DND-41 (cell line): ENCODE results near the gene ACSF3.

Source experiments
- ATAC-seq: fragments of 200-7000 bp; cut with Tn5 transposase; 3 replicates; pipeline ENCODE4 v1.9.1; 2021; ENCODE audit warnings: low read depth; ENCODE audit not compliant: insufficient read depth
- DNase-seq: peaks from one replicate; pipeline ENCODE4 v3.0.0-alpha.2; 2020
- H2AFZ ChIP-seq: 2 replicates; pipeline ENCODE4 v1.6.0; 2012; ENCODE audit warnings: low read depth, low read length
- H3K27ac ChIP-seq: 2 replicates; pipeline ENCODE4 v1.5.1; 2012; ENCODE audit warnings: low read length, inconsistent platforms
- H3K27me3 ChIP-seq: fragments of 200-600 bp; sonication (generic); 2 replicates; pipeline ENCODE4 v1.6.0; 2012; ENCODE audit warnings: low read length, mild to moderate bottlenecking, inconsistent platforms; ENCODE audit not compliant: insufficient read depth, poor library complexity
- H3K36me3 ChIP-seq: 2 replicates; pipeline ENCODE4 v1.5.1; 2012; ENCODE audit warnings: low read length, inconsistent platforms; ENCODE audit not compliant: insufficient read depth
- H3K4me1 ChIP-seq: 2 replicates; pipeline ENCODE4 v1.5.1; 2012; ENCODE audit warnings: mild to moderate bottlenecking, low read length; ENCODE audit not compliant: insufficient read depth
- H3K4me2 ChIP-seq: 2 replicates; pipeline ENCODE4 v1.6.0; 2012; ENCODE audit warnings: mild to moderate bottlenecking, moderate library complexity, low read length, inconsistent platforms; ENCODE audit not compliant: insufficient read depth
- H3K4me3 ChIP-seq, 2 experiments: fragments of 200-600 bp in 1 of 2; shearing (Covaris generic) in 1 of 2; 2 replicates each; pipeline ENCODE4 v1.5.1; 2012 to 2016; ENCODE audit warnings: inconsistent platforms in 2 of 2, low read length in 2 of 2, mild to moderate bottlenecking in 2 of 2, low read depth in 1 of 2, moderate library complexity in 1 of 2
- H3K79me2 ChIP-seq: 2 replicates; pipeline ENCODE4 v1.6.0; 2012; ENCODE audit warnings: low read length, inconsistent platforms; ENCODE audit not compliant: insufficient read depth
- H3K9ac ChIP-seq: 2 replicates; pipeline ENCODE4 v1.6.0; 2012; ENCODE audit warnings: low read depth, mild to moderate bottlenecking, inconsistent platforms, low read length, moderate library complexity
- H3K9me3 ChIP-seq: 2 replicates; pipeline ENCODE4 v1.5.1; 2012; ENCODE audit warnings: low read length, moderate library complexity, mild to moderate bottlenecking, inconsistent platforms; ENCODE audit not compliant: insufficient read depth, severe bottlenecking
- H4K20me1 ChIP-seq: 2 replicates; pipeline ENCODE4 v1.6.0; 2012; ENCODE audit warnings: low read length; ENCODE audit not compliant: insufficient read depth
- EZH2 ChIP-seq: IDR thresholded peaks from 3 replicates; pipeline ENCODE4 v1.6.1; 2012; ENCODE audit warnings: borderline replicate concordance, low read depth, mild to moderate bottlenecking, moderate library complexity, low read length, inconsistent platforms; ENCODE audit not compliant: severe bottlenecking
- TF ChIP-seq, protein P1 (sequence below): IDR thresholded peaks from 2 replicates; pipeline ENCODE4 v1.5.1; 2012; ENCODE audit warnings: borderline replicate concordance, low read length, moderate library complexity, mild to moderate bottlenecking; ENCODE audit not compliant: poor library complexity, severe bottlenecking; ENCODE audit errors: extremely low read depth

Gene ACSF3

DNA sequence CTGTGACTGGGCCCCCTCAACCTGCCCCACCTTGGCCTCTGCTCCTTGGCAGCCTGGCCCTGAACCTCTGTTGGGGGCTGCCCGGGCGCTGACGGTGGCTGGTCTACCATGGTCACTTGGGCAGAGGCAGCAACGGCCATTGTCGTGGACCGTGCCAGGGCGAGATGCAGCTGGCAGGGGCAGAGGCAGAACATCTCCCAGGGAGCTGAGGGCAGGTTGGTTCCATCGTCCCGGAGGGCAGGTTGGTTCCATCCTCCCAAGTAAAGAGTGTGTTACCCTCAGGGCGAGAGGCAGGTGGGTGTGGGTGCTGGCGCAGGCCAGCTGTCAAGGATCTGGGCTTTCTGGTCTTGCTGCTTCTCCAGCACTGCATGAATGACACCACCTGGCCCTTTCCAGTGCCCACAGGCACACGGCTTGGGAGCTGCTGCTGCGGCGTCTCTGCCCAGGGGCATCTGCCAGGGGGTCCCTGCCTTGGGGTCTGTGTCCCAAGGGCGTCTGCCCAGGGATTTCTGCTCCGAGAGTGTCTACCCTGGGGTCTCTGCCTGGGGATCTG, 12.0 kb downstream of the ACSF3 start:
- H3K4me2 ChIP-seq: no peak overlapping the region
- H3K79me2 ChIP-seq: peaks cover 16% of the 10 kb centered on the region; the same call in 1 of the 2 replicates
- TF ChIP-seq EZH2: no peak
- TF ChIP-seq, protein P1, sequence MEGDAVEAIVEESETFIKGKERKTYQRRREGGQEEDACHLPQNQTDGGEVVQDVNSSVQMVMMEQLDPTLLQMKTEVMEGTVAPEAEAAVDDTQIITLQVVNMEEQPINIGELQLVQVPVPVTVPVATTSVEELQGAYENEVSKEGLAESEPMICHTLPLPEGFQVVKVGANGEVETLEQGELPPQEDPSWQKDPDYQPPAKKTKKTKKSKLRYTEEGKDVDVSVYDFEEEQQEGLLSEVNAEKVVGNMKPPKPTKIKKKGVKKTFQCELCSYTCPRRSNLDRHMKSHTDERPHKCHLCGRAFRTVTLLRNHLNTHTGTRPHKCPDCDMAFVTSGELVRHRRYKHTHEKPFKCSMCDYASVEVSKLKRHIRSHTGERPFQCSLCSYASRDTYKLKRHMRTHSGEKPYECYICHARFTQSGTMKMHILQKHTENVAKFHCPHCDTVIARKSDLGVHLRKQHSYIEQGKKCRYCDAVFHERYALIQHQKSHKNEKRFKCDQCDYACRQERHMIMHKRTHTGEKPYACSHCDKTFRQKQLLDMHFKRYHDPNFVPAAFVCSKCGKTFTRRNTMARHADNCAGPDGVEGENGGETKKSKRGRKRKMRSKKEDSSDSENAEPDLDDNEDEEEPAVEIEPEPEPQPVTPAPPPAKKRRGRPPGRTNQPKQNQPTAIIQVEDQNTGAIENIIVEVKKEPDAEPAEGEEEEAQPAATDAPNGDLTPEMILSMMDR: no peak
- DNase-seq: no peak
- peaks cover 47% of the 10 kb centered on the region for H4K20me1 ChIP-seq
- no peak for ATAC-seq
- no peak overlapping the region for H3K27ac ChIP-seq
- H3K36me3 ChIP-seq: peaks cover 88% of the 10 kb centered on the region
- no peak overlapping the region for H2AFZ ChIP-seq
- no peaks in the 10 kb centered on the region for H3K27me3 ChIP-seq
- H3K4me3 ChIP-seq: no peak overlapping the region
- no peaks in the 10 kb centered on the region for H3K4me1 ChIP-seq
- no peak overlapping the region for H3K9ac ChIP-seq
- H3K9me3 ChIP-seq: no peaks in the 10 kb centered on the region

DNA sequence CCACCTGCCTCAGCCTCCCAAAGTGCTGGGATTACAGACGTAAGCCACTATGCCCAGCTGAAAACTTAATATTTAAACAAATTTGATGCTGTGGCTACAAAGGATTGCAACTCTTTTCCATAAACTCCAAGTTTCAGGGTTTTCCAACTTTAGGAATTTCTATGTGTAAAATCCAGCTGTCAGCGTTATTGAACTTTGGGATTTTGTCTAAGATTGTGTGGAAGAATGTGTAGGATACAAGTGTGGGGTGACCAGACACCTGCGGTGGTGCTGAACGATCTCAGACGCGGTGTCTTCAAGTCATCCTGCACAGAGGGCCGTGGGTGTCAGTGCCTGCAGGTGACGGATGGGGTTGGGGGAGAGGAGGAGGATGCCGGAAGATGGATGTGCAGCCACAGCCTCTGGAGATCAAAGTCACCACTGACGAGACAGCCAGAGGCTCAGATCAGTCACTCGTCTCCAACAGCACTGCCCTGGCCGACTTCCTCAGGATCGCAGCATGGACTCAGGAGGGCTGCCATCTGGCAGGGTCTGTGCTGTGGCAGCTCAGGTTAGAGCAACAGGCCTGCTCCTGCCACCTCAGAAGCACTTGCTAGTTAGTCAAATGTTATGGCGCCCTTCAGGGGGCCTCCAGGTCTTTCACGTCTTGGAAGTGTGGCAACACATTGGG, 13.0 kb downstream of the ACSF3 start:
- H3K4me1 ChIP-seq: no peaks in the 10 kb centered on the region
- H3K27me3 ChIP-seq: no peaks in the 10 kb centered on the region
- no peaks in the 10 kb centered on the region for H3K9me3 ChIP-seq
- no peak overlapping the region for H3K4me2 ChIP-seq
- DNase-seq: no peak
- no peak overlapping the region for H3K4me3 ChIP-seq
- no peak overlapping the region for H2AFZ ChIP-seq
- peaks cover 38% of the 10 kb centered on the region for H4K20me1 ChIP-seq
- ATAC-seq: no peak
- TF ChIP-seq EZH2: no peak
- TF ChIP-seq, protein P1: no peak
- H3K27ac ChIP-seq: no peak overlapping the region
- peaks cover 12% of the 10 kb centered on the region; the same call in 1 of the 2 replicates for H3K79me2 ChIP-seq
- no peak overlapping the region for H3K9ac ChIP-seq
- H3K36me3 ChIP-seq: peaks cover 87% of the 10 kb centered on the region

DNA sequence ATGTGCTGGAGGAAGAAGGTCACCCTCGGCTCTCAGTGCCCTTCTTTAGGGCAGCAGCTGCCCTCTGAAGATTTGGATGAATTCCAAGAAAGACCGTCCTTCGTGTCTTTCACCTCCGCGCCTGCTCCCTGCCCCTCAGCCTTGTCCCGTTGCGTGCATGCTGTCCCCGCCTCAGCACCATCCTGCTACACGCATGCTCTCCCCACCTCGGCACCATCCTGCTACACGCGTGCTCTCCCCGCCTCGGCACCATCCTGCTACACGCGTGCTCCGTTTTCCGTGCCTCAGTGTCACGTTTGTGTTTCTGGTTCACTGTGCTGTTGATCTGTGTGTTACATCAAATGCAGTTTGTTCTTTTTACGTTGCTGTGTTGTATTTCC, 13.5 kb downstream of the ACSF3 start:
- H3K36me3 ChIP-seq: peaks cover 87% of the 10 kb centered on the region

More for the DNA sequence above, 13.5 kb downstream of the ACSF3 start:
- H3K79me2 ChIP-seq: peaks cover 12% of the 10 kb centered on the region; the same call in 1 of the 2 replicates
- no peak overlapping the region for H3K4me3 ChIP-seq
- H2AFZ ChIP-seq: no peak overlapping the region
- no peak for TF ChIP-seq EZH2
- TF ChIP-seq, protein P1: no peak
- no peak for ATAC-seq
- H4K20me1 ChIP-seq: peaks cover 37% of the 10 kb centered on the region
- no peak for DNase-seq
- no peak overlapping the region for H3K27ac ChIP-seq
- no peak overlapping the region for H3K9ac ChIP-seq
- H3K9me3 ChIP-seq: no peaks in the 10 kb centered on the region
- no peaks in the 10 kb centered on the region for H3K27me3 ChIP-seq
- no peaks in the 10 kb centered on the region for H3K4me1 ChIP-seq
- no peak overlapping the region for H3K4me2 ChIP-seq
